Heart left ventricle (tissue), 16 donors: Measurements from ENCODE around the gene TTLL9. TPM values are rescaled to one million over a fixed set of nuclear protein-coding genes. Genes with fewer than 3 reads are reported as not detected.
A peak's percentile ranks its signal among the peaks of the same experiment; 100 is the strongest.

Experiments used
- ATAC-seq, 4 donors: fragments of 200-7000 bp; cut with Tn5 transposase; one replicate each; pipeline ENCODE4 v1.9.1; 2020 to 2022; ENCODE audit warnings: moderate library complexity in 4 of 4, mild to moderate bottlenecking in 3 of 4, moderate number of reproducible peaks in 1 of 4
- DNase-seq, 5 donors: peaks; one replicate each; pipeline ENCODE4 v3.0.0-alpha.2; 2020
- H3K27ac ChIP-seq, 12 donors: fragments of 200-600 bp; sonication (generic) in 4 of 12; one replicate each; pipeline versions ENCODE4 v1.5.0 to v1.8.0; 2016 to 2022; ENCODE audit warnings: mild to moderate bottlenecking in 2 of 12
- H3K27me3 ChIP-seq, 9 donors: fragments of 200-600 bp; sonication (generic) in 2 of 9; one replicate each; pipeline versions ENCODE4 v1.5.1 to v1.8.0; 2016 to 2022; ENCODE audit warnings: mild to moderate bottlenecking in 3 of 9
- H3K36me3 ChIP-seq, 9 donors: fragments of 200-600 bp; sonication (generic) in 2 of 9; one replicate each; pipeline versions ENCODE4 v1.5.0 to v1.8.0; 2018 to 2022; ENCODE audit warnings: mild to moderate bottlenecking in 2 of 9
- H3K4me1 ChIP-seq, 12 donors: fragments of 200-600 bp; sonication (generic) in 4 of 12; one replicate each; pipeline versions ENCODE4 v1.5.0 to v1.8.0; 2016 to 2022; ENCODE audit warnings: mild to moderate bottlenecking in 3 of 12
- H3K4me3 ChIP-seq, 12 donors: fragments of 200-600 bp; sonication (generic) in 4 of 12; one replicate each; pipeline versions ENCODE4 v1.5.0 to v1.8.0; 2017 to 2022; ENCODE audit warnings: mild to moderate bottlenecking in 9 of 12, moderate library complexity in 4 of 12
- H3K9me3 ChIP-seq, 12 donors: fragments of 200-600 bp; sonication (generic) in 4 of 12; one replicate each; pipeline versions ENCODE4 v1.5.0 to v1.8.0; 2016 to 2022; ENCODE audit warnings: mild to moderate bottlenecking in 1 of 12
- POLR2A ChIP-seq, 2 donors: fragments of 450-650 bp; IDR thresholded peaks; one replicate each; pipeline ENCODE4 v1.6.1; 2017; ENCODE audit warnings: antibody characterized with exemption in 2 of 2, mild to moderate bottlenecking in 2 of 2, moderate library complexity in 2 of 2
- WGBS, 4 donors: extraction: QIAGEN DNeasy Blood & Tissue Kit in 2 of 4; methylation state at CpG; one replicate each; pipeline versions ENCODE4 v1.1.5 to v1.1.7; 2013 to 2018; 5-methylcytosine and 5-hydroxymethylcytosine counted together
- intact Hi-C, 10 donors: fragments of 100-400 bp; cut with DNase I; formaldehyde crosslinking; loops; one replicate each; pipeline versions ENCODE4 v1.11.1 to v1.14.2; 2022
- polyA plus RNA-seq, 2 donors: library from polyadenylated mRNA; stranded (reverse); fragments of 200-250 nt; gene quantifications; one replicate each; pipeline ENCODE4 v1.2.3, GENCODE V29; 2013
- total RNA-seq, 9 donors: library from RNA; depleted of rRNA in 2 of 9; stranded (reverse); fragments of >200 nt in 2 of 9; fragmentation: NEBNext Ultra II Directional in 3 of 9; extraction: Animal tissue kit (Norgen Biotek cat#: 25700) in 3 of 9; gene quantifications; one replicate each; pipeline versions ENCODE4 v1.1.0 to v1.2.4, GENCODE V29; 2016 to 2023
- TF ChIP-seq, protein P1 (sequence below), 12 donors: fragments of 200-600 bp; sonication (generic) in 4 of 12; IDR thresholded peaks; one replicate each; pipeline versions ENCODE4 v1.5.0 to v1.8.0; 2018 to 2022; ENCODE audit warnings: antibody characterized with exemption in 12 of 12, mild to moderate bottlenecking in 5 of 12
- donor health status: ischemic (EF 13 %, LVEDD 7.1; RV severe dilation, severe dysfunction).
- donor health status: healthy with polysubstance abuse.
- donor health status: DM: no; HTN: yes; CAD: no.
- donor health status: DM: no; HTN: no; CAD: no.
- donor health status: ischemic (EF 25% LVEDD 6.9; RV normal size, moderate dysfunction).
- donor health status: ischemic (EF 25% LVEDD 5.7; RV mildly dilated, moderate dysfunction).
- donor health status: healthy.
- donor health status: DM: yes; HTN: yes; CAD: no.
- donor health status: ischemic (EF 35%, LVEDD 5.7; RV mildly dilated, moderate dysfunction).
- donor health status: nonischemic (EF 11% LVEDD 7.7; RV severe dilation, severe dysfunction).
- donor health status: DM: yes; HTN: yes; CAD: no.
- donor health status: PGD.
- donor health status: ischemic (EF 29% LVEDD 5.4; RV normal size, mild dysfunction).
- donor health status: nonischemic (EF 23%, LVEDD 6.1; RV moderate dilation, normal function).

Gene TTLL9
- total and polyA plus RNA-seq, 11 donors, result not detected

GRCh38 chr20:31864521-31865400 is 5.7 kb upstream of the TTLL9 start:
- intact Hi-C loops, result loop anchor here in 1 of 10 donors (5.0 kb wide), 1 partner anchor 43 kb away; no protein-coding TSS in a partner anchor

DNA sequence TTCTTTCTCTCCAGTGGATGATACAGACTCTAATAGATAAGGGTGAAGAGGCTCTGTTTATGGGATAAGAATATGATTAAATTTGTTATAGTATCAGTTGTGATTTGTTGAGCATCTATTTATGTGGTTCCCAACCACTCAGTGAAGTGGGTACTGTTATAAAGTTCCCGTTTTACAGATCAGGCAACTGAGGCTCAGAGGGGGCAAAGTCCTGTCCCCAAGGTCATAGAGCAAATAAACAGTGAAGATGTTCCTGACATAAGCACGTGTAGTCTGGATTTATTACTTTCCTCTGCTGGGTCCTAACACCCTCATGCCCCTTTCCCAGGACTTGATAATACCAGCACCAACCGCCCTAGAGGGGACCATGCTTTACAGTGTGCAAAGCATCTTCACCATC is 4.2 kb upstream of the TTLL9 start:
- Histone ChIP-seq H3K9me3 (no peaks in the 10 kb centered on the region), H3K36me3 (no peaks in the 10 kb centered on the region), H3K4me3 (no peak overlapping the region), H3K27me3 (peaks cover 0 to 29% (median 0%) of the 10 kb centered on the region in 9 donors), H3K4me1 (peaks cover 0 to 26% (median 13%) of the 10 kb centered on the region in 12 donors), H3K27ac (no peak overlapping the region)
- intact Hi-C loops, result loop anchor here in 1 of 10 donors (5.0 kb wide), 1 partner anchor 41 kb away; no protein-coding TSS in a partner anchor
- WGBS, 4 donors, result 72 to 78% (median 77%) methylated on average over 3 of the region's 3 CpGs
- no peak for TF ChIP-seq POLR2A (IDR thresholded peaks at IDR 0.05)
- TF ChIP-seq, protein P1, sequence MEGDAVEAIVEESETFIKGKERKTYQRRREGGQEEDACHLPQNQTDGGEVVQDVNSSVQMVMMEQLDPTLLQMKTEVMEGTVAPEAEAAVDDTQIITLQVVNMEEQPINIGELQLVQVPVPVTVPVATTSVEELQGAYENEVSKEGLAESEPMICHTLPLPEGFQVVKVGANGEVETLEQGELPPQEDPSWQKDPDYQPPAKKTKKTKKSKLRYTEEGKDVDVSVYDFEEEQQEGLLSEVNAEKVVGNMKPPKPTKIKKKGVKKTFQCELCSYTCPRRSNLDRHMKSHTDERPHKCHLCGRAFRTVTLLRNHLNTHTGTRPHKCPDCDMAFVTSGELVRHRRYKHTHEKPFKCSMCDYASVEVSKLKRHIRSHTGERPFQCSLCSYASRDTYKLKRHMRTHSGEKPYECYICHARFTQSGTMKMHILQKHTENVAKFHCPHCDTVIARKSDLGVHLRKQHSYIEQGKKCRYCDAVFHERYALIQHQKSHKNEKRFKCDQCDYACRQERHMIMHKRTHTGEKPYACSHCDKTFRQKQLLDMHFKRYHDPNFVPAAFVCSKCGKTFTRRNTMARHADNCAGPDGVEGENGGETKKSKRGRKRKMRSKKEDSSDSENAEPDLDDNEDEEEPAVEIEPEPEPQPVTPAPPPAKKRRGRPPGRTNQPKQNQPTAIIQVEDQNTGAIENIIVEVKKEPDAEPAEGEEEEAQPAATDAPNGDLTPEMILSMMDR (IDR thresholded peaks at IDR 0.05), result no peak
- DNase-seq, result no peak
- no peak for ATAC-seq

More at GRCh38 chr20:31864521-31865400, 5.7 kb upstream of the TTLL9 start:
- Histone ChIP-seq H3K4me1 (peaks cover 4 to 30% (median 17%) of the 10 kb centered on the region in 12 donors), H3K36me3 (no peaks in the 10 kb centered on the region), H3K4me3 (no peak overlapping the region), H3K9me3 (no peaks in the 10 kb centered on the region), H3K27me3 (peaks cover 0 to 30% (median 0%) of the 10 kb centered on the region in 9 donors), H3K27ac (no peak overlapping the region)
- TF ChIP-seq, protein P1 (IDR thresholded peaks at IDR 0.05), result no peak
- TF ChIP-seq POLR2A (IDR thresholded peaks at IDR 0.05), result no peak
- DNase-seq, result no peak
- WGBS, 4 donors, result 83 to 93% (median 88%) methylated on average over 10 to 12 of the region's 12 CpGs
- ATAC-seq, result no peak

DNA sequence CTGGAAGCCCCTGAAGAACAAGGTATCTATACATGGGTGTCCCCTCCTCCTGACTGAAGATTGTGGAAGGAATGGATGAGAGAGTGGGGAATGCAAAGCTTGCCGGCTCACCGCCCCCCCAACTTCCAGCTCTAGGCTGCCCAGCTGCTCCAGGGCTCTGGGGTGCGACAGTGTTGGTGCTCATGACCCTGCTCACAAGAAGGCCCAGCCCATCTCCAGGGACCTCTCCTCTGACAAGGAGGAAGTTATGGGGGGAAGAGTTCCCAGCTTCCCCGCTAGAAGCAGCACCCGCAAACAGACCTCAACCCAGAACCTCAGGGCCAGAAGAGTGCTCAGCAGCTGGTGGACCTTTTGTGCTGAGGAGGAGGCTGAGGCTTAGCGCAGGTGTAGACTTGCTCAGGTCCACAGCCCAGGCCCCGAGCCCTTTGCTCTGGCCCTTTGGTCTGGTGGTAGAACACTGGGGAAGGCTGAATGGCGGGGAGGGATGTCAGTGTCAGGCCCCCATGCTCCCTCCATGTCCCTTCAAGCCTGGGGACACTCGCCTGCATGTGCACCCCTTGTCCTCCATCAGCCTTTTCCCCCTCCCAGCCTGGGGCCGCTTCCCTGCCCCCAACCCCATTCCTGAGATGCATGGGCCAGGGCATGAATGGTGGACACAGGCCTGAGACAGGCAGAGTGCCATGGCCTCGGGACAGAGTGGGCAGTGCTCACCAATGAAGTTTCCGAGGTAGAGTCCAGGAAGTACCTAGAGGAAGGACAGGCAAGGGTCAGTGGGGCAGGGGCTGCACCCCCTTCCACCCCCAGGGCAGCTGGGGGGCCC is 1.4 kb upstream of the TTLL9 start:
- DNase-seq, result no peak
- H3K4me3 ChIP-seq, result peak overlapping the region in 8 of 12 donors; percentile 60 to 96 (median 75)
- H3K36me3 ChIP-seq, result no peaks in the 10 kb centered on the region
- H3K4me1 ChIP-seq, result peaks cover 0 to 20% (median 11%) of the 10 kb centered on the region in 12 donors
- no peaks in the 10 kb centered on the region for H3K9me3 ChIP-seq
- H3K27me3 ChIP-seq, result peaks cover 0 to 27% (median 0%) of the 10 kb centered on the region in 9 donors
- intact Hi-C loops, result loop anchor here in 1 of 10 donors (5.0 kb wide), 1 partner anchor 38 kb away; no protein-coding TSS in a partner anchor
- peak in 1 of 4 donors; percentile 15 for ATAC-seq
- H3K27ac ChIP-seq, result no peak overlapping the region
- 75 to 89% (median 84%) methylated on average over 10 to 12 of the region's 12 CpGs for whole genome bisulfite sequencing, 4 donors
- TF ChIP-seq, protein P1 (IDR thresholded peaks at IDR 0.05), result no peak
- TF ChIP-seq POLR2A (IDR thresholded peaks at IDR 0.05), result no peak
